Measurements from ENCODE around the gene MICAL2.

GRCh38 chr11:12143461-12144258 lies 33.3 kb downstream of the MICAL2 start:
- no peak for TF ChIP-seq CTCF (IDR thresholded peaks at IDR 0.05)
- TF ChIP-seq POLR2A (IDR thresholded peaks at IDR 0.05), result no peak
